SW 1271 (cell line): ENCODE data around the gene MFRP.

Experiments
- DNase-seq, 2 experiments: peaks; one replicate each; lab custom pipeline; 2025; lab: John Stamatoyannopoulos, UW

MFRP gene

DNA sequence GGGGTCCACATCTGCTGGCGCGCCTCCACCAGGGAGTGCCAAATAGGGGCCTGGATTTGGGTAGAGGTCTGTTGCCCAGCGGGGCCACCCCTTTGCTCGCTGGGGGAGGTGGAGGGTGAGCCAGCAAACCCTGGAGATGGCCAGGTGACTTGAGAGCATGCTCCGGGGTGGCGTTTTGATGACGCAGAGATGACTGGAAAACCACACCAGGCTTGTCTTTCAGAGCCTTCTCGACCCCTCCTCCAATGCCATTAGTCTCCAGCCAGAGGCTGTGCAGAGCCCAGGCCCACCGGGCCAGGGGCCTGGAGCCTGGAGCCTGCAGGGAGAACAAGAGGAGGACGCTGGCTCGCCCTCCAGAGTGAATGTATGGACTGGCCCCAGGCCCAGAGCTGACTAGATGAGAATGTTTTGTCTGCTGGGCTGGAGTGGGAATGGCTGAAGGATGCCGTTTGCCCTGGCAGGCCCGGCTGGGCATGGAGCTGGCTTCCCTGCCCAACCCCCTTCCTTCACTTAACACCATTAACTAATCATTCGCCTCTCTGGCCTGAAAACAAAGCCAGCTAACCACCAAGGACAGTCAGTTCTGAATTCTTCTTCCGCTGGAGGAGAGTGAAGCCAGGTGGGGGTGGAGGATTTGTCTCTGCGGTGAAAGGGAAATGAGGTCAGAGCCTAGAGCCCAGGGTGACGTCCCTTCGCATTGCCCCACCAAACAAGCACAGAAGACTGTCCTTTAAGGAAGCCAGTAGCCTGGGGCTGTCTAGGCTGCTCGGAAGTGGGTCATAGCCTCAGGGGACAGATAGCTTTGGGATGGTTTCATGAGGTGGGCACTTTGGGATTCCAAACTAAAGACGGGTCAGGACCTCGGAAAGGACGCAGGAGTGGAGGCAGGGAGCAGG lies 28.0 kb downstream of the MFRP start:
- DNase-seq: no peak

DNA sequence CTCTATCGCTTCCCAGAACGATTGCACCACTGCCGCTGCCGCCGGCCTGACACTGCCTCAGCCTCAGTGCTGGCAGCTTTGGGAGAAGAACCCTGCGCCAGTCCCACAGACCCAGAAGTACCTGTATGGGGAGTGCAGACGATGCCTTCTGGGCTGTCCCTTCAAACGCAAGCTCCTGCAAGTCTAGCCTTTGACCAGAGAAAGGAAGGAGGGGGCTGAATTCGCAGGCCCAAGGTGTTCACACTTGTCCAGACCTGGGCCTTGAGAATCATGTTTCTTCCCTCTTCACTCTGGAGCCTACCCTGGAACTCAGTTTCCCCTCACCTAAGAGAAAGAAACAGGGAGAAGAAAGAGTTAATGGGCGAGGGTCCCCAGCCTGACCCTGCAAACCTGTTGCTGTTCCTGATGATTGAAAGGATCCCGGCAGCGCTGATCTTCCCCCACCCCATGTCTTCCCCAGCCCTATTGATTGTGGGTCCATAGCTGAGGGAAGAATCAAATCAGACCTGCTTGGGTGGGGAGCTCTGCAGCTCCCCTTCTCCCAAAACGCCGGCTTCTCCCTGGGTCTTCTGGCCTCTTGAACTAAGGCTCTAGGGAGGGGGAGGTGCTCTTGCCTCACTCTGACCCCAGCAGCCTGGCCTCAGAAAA lies 28.8 kb downstream of the MFRP start:
- no peak for DNase-seq

DNA sequence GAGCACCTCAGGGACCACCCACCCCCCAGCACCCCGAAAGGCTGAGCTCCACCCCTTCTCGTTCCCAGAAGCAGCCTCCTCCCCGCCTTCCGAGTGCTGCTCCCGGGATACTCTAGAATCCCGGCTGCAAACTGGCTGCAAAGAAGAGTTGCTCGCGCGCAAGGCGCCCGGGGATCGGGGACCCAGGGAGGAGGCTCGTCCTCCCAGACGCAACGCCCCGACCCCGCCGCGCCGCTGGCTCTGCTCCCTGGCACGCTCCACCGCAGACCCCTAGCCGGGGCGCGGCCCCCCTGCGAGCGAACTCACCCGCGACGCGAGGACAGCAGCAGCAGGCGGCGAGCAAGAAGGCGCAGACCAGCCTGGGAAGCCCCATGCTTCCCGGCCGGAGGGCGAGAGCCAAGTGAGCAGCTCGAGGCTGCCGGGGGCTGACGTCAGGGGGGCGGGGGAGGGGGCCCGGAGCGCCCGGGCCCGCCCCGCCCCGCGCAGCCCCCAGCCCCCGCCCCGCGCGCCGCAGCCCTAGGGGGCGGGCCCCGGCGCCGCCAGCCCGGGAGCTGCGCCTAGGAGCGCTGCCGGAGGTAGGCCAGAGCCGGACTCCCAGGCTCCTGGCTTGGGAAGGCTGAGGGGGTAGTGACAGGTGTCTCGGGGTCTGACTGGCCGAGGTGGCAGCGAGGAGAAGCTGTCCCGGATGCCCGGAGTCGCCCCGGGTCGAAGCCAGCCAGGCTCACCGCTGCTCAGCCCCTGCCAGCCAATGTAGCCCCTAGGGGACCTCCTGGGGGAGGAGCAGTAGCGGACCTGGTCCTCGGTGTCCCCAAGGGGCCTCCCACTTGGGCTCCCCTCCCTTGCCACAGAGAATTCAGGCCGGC lies 29.5 kb downstream of the MFRP start, which contains the start of gene MCAM:
Gene MCAM, minus strand, starts transcription at position 402 of the 863 bp plus-strand sequence. Its CDS starts 29 bp downstream, at position 373.
- no peak for DNase-seq

DNA sequence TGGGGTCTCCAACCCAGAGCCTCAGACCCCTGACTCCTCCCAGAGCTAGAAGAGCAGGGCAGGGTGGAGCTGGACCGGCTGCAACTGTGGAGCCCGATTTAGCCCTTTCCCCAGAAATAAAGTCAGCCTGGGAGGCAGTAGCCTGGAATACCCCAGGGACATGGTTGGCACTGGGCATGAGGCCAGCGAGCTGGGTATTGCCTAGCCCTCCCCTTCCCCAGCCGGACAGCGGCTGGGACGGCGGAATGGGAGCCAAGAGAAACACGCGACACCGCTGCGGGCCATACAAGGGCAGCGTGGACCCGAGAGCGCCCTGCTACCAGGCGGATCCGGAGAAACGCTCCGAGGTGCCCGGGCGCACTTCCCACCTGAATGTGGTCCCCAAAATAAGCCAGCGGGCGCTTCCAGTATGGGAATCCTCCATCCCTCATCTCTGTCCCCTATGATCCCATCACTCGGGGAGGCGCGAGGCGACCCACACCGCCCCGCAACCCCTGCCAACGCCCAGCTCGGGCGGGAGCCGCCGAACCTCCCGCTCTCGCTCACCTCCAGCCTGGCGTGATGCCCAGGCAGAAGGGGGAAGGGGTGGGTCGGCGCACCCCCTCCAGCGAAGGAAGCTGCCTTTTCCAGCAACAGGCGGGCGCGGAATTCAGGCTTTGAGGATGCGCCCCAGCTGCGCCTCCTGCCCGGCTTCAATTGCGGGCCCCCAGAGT lies 30.3 kb downstream of the MFRP start:
- no peak for DNase-seq

DNA sequence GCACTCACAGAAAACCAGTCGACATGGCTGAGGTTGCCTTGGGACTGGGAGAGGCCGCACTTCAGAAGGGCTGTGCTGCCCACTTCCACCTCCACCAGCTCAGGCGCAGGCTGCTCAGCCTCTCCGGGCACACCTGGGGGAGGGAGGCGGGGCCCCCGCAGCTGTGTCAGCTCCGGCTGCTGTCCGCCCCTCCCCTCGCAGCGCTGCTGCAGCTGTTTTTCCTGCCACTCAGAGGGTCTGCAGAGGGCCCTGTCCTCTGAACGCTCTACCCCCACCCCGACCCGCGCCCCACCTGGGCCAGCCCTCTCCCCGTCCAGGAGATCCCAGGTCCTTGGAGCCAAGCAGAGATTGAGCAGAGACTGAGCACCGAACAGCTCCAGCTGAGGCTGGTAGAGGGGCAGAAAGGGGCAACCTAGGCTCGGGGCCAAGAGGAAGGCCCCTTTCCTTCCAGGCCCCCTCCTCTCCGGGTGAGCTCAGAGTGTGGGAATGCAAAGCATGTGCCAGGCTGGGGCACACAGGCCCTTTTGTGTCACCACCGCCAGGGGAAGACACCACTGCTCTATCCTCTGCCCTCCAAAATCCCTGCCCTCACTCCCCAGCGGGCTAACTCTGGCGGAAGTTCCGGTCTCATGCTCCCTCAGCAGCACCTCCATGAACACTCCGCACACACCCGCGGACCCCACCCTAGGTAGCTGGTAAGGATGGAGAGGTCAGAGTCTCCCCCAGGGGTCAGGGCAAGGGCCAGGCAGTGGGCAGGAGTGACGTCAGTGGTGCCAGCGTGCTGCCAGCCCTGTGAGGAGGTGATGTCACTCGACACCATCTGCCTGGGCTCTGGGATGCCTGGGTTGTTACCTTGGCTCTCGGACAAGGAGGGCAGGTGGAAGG lies 31.1 kb downstream of the MFRP start:
- peak in 1 of 2 experiments; percentile 42 for DNase-seq

DNA sequence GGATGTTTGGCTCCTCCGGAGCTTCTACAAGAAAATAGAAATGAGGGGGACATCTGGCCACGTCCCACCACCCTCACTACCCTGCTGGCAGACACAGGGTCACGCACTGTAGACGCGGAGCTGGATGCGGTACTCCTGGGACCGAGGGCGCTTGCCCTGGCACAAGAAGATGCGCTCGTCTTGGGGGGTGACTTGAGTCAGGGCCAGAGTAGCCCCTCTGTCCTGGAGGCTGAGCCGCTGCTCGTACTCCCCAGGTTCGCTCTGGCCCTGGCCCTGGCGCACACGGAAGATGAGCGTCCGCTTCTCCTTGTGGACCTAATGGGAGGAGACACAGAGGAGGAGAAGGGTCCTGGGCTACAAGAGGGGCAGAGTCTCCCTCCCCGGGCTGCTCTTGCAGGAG lies 31.8 kb downstream of the MFRP start:
- DNase-seq: no peak

DNA sequence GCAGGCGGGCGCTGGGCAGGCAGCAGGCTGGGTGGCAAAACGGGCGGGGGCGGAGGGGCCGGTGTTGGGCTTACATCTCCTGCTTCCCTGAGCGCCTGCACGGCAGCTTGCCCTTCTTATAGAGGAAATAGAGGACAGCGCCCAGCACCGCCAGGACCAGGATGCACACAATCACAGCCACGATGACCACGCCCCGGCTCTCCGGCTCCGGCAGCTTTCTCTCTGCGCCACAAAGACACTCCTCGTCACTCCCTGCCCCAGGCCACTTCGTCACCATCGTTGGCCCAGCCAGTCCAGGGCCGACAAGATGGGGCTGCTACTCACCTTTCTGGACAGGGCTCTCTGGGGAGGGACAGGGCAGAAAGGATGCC lies 35.8 kb downstream of the MFRP start:
- no peak for DNase-seq

DNA sequence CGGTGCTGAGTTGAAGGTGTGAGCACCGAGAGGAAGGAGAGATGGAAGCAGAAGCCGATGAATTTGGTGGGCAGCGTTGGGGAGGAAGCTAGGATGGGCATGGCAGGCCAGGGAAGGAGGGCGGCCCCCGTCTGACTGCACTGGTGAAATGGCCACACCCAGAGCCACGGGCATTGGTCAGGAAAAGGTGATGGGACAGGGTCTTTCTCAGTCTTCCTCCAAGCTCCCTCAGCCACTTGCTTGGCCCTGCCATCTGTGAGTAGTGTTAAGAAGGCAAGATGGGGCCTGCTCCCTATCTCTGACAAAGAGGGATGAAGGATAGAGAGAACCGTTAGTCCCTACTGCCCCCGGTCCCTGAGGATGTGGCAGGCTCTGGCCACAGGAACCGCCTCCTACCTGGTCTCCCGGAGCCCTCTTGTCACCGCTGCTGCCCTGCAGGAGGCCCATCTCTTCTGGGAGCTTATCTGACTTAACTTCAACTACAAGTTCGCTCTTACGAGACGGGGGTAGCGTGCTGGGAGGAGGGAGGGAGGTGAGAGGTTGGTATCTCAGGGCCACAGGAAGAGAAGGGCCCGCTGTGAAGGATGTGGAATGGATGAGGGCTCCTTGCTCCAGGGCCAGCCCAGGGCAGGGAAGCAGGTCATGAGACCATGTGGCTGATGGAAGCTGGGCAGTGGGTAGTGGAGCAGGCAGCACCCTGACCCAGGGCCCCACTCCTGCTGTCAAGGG lies 36.4 kb downstream of the MFRP start:
- no peak for DNase-seq

DNA sequence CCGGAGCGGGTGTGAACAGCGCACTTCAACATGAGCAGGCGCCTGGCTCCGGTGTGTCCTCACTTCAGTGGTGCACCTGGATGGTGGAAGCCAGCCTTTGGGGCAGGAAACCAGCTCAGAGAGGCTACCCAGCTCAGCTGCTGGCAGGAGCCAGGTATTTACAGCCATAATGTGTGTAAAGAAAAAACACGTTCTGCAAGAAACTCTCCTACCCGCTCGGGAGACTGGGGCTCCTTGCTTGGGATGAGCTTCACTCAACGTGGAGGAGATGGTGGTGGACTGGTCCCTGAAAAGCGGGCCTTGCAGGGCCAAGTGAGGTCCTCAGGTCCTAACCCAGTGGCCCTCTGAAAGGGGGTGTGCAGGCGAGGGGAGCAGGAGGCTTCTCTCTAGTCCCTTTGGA lies 37.1 kb downstream of the MFRP start:
- no peak for DNase-seq

DNA sequence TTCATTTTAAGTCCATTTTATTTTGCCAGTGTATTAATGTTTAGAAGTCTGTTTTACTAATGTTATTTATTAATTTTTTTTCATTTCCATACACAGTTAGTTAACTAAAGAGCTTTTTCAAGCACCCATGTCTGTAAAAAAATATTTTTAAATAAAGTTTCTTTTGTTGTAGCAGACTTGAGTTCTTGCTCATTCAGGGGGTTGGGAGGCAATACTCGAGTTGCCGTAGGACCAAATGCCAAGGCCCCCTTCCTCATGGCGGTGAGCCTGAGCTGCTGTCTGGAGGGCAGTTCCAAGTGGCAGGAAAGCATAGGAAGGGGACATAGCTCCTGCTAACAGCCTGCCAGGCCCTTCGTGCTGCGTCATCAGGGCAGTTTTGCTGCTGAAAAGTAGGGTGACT lies 38.5 kb downstream of the MFRP start:
- DNase-seq: no peak

DNA sequence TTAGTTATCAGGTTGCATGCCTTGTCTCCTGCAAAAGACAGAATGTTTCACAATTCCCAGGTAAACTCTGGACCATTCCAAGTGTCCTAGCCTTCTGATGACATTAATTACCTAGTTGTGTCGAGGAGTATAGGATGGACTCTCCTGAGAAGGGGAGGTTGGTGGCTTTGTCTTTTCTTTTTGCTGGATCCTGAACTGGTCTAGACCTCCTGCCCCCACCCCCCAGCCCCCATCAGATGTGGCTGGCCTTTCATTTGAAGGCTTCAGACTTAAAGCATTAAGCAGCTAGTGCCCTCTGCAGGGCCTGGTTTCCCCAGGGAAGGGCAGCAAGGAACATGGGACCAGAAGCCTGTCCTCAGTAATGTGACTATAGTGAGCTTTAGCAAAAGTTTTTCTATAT lies 39.3 kb downstream of the MFRP start:
- no peak for DNase-seq

DNA sequence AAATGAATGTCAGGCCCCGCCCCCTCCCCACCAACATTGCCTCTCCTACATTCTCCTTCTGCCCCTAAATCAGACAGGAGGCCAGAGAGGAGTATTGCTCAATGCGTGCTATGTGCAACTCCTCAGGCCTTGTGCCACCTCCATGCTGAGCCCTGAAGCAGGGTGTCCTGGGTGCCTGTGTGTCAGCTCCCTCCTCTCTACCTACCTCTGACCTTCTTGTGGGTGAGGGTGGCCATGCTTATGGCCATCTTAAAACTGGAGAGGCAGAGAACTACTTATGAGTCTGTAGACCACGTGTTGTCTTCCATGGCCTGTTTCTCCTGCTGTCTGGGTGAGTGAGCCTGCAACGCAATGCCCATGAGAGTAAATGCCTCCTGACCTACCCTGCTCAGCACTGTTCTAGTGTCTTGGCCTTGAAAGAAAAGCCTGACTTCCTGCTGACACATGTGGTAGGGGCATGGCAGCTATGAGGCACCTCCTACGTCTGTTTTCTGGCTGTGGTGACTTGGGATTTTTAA lies 40.1 kb downstream of the MFRP start:
- no peak for DNase-seq

DNA sequence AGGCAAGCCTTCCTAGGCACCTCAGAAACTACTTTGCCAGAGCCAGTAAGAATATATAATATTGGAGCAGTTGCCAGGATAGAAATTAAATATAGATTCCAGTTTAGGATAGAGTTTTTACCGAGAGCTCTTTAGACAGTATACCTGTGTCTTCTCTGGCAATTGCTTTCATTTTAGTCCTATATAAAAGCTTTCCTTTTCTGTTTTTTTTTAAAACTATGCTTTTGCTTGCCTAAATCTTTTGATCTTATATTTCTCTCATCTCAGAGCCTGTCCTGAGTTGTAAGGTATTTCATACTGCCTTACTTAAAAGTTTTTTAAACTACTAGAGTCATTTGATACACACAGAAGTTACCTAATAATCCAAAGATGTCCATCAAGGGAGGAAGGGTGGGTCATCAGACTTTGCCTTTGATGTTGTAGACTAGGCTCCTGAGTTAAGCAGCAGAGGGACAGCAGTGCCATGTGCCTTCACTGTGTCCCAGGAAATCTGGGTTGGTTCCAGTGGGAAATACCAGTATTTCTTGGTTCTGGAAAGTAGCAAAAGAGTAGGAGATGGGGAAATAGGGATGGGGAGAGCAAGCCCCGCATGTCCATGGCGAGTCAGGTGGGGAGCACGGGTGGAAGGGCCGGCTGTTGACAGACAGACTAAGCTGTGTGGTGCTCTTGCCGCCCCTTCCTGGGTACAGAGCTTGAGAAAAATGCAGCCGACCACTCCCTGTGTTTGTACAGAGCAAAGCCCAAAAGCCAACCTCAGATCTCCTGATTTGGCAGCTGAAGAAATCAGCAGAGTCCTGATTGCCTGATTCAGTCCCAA lies 40.7 kb downstream of the MFRP start:
- no peak for DNase-seq

DNA sequence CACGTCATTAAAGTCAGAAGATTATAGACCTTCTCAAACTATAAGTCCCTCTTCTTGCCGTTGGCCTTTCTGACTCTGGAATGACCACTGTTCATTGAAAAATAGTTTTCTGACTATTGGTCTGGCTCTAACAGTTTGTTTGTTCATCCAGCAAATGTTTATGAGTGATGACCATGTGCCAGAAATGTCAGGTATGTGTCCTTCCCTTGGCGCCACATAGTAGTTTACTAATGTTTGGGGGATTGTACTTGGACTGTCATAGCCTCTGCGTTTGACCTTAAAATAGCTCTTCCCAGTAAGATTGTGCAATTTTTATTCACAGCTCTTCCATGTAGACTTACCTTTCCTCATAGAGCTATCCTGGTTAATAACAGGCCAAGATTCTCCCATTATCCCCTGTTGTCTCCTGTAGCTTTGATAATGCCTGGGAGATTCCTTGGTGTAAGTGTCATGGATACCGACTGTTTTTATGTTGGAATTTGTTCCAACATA lies 43.2 kb downstream of the MFRP start:
- no peak for DNase-seq

DNA sequence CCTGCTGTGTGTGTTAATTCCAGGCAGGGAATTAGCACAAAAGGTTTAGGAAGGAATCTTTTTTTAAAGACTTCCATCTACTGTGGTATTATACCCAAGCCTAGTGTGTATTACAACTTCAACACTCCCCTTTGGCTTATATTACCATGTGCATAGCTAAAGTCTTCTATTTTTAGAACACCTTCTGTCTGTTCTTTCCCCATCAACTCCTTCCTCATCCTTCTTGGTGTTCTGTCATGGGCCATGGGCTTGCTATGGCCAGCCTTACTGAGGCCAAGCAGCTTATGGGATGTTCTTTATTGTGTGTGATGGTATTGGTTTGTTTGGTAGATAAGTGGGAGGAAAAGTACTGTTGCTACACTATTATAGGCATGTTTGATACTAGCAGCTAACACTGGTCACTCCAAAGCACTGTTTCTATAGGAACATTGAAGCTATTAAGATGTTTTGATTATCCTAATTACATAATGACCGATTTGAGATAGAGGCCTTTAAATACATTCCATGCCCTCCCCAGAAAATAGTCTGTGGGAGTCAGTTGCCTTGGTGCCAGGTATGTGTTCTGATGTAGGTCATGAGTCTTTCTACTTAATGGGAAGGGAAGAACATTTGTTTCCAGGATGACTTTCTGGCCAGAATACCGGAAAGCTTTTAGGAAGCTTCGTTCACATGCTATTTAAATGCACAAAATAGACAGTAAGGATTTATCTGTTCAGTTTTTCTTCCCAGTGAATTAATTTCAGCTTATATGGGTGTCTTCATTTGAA lies 46.1 kb downstream of the MFRP start:
- DNase-seq: no peak

DNA sequence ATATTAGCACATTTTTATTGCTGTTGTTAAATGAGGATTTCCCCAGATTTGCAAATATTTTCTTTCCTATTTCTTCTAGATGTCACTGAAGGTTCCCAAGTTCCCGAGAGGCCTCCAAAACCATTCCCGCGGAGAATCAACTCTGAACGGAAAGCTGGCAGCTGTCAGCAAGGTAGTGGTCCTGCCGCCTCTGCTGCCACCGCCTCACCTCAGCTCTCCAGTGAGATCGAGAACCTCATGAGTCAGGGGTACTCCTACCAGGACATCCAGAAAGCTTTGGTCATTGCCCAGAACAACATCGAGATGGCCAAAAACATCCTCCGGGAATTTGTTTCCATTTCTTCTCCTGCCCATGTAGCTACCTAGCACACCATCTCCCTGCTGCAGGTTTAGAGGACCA lies 47.1 kb downstream of the MFRP start:
- DNase-seq: no peak

DNA sequence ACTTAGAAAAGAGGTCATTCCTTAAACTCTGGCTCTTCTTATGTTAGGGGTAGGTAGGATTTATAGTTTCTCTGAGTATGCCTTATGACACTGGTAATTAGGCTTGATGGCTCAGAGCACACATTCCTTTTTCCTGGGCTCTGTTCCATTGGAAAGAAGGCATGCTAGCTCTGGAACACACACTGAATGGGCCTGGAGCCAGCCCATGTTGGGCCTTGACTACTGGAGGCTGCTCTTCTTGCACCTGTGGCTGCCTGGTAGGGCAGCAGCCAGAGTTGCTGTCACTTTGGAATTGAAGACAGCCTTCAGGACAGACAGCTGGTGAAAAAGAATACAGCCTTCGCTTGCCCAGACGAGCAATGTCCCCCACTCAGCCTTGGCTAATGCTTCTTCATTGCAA lies 47.8 kb downstream of the MFRP start:
- DNase-seq: no peak

DNA sequence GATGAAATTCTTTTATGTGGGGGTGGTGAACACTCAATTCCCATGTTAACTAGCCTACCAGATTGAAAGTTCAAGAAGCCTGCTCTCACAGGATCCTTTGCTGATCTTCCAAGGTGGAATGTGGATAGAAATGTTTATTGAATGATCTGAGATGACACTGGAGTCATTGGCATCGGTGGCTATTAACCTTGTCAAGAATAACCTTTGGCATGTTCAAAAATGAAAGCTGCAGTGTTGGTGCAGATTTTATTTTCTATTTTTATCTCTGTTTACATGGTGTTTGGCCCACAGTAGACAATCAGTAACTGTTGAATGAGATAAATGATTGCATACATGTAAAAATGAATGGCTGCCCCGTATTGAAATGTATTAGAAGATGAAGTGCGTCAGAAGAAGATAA lies 48.6 kb downstream of the MFRP start:
- no peak for DNase-seq
